HT1080 (cell line): ENCODE measurements around the gene SMIM11. TPM values are rescaled to one million over a fixed set of nuclear protein-coding genes. Genes with fewer than 3 reads are reported as not detected.
A peak's percentile ranks its signal among the peaks of the same experiment; 100 is the strongest.
"Not testable (repeated sequence)": the region's sequence is repeated elsewhere in the genome, so short reads cannot be mapped to it uniquely, and the experiment has no call there.

Experiments used
- DNase-seq: peaks from one replicate; pipeline ENCODE4 v3.0.0-alpha.2; 2015; ENCODE audit warnings: low read depth
- total RNA-seq: library from RNA; depleted of rRNA; stranded (reverse); fragments of >200 nt; shearing (Covaris generic); gene quantifications from 2 replicates; pipeline ENCODE4 v1.2.3, GENCODE V29; 2014

Gene SMIM11
- total RNA-seq, 1 experiment from 2014 or later = 38.8 TPM

- DNase-seq = no peak
Observed at GRCh38 chr21:34354836-34355235, 20.5 kb upstream of the SMIM11 start.

GRCh38 chr21:34355570-34355969, 19.7 kb upstream of the SMIM11 start:
- no peak for DNase-seq

GRCh38 chr21:34357889-34358288, 17.4 kb upstream of the SMIM11 start:
- no peak for DNase-seq

GRCh38 chr21:34358866-34359265, 16.4 kb upstream of the SMIM11 start:
- DNase-seq = no peak

- DNase-seq = no peak
Observed at GRCh38 chr21:34360488-34361241, 14.6 kb upstream of the SMIM11 start.

- no peak for DNase-seq
Observed at GRCh38 chr21:34362136-34362444, 13.2 kb upstream of the SMIM11 start.

DNA sequence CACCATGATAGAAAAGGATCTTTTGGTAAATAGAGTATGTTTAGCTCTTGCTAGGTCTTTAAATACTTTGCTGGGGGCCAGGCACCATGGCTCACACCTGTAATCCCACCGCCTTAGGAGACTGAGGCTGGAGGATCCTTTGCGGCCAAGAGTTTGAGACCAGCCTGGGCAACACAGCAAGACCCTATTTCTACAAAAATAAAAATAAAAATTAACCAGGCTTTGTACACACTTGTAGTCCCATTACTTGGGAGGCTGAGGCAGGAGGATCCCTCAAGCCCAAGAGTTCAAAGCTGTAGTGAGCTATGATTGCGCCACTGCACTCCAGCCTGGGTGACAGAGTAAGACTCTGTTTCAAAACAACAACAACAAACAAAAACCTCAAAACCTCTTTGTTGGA, 12.6 kb upstream of the SMIM11 start:
- no peak for DNase-seq

DNA sequence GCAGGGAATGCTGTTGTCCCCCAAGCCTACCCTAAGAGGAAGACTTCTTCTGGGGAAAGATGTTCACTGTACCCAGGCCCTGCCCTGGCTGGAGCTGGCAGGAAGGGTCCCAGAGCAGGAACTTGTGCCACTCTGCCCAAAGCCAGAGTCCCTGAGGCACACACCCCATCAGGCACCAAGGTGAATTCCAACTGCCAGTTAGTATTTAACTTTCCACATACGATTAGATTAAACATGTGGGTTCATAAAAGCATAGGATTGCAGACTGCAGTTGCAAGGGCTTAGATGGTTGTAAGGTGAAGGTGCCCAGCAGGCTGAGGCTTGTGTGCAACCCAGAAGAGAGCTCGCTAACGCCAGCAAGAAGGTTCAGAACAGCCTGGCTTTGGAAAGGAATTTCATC, 11.6 kb upstream of the SMIM11 start, which contains the start of gene KCNE2:
TSS of gene KCNE2 (plus strand) at position 274 of the 400 bp plus-strand sequence. CDS start 6,473 bp downstream, outside the sequence.
- DNase-seq = no peak

DNA sequence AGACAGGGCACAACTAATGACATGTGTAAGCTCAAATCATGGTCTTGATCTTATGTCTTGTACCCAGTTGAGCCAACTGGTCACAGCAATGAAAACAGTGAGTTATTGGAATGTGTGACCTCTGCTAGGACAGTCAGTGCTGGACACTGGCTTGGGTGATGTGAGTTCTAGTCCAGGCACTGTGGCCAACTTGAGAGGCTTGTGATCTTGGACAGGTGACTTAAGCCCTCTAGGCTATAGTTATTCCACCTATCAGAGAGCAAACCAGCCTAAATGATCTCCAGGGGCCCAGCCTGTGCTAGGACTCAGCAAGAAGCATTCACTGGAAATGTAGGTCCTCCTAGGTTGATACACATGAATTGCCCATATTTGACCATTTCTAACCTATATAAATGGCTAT, 10.4 kb upstream of the SMIM11 start:
- DNase-seq = no peak

DNA sequence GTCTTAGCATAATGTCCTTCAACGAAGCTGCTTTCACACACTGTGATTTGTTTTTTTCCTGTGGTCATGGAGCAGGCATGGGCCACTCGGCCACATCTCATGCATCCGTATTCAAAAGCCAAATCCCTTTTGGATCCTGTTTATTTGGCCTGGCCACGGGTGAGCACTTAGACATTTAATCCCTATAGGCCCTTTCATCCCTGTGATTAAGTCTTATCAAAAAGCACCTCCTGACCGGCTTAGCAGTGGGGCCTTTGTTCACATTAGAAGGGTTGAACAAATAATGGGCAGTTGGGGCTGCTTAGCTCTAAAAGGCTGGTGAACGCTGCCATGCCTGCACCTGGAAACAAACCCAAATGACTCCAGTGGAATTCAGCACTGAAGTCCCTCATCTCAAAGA, 9.5 kb upstream of the SMIM11 start:
- no peak for DNase-seq

DNA sequence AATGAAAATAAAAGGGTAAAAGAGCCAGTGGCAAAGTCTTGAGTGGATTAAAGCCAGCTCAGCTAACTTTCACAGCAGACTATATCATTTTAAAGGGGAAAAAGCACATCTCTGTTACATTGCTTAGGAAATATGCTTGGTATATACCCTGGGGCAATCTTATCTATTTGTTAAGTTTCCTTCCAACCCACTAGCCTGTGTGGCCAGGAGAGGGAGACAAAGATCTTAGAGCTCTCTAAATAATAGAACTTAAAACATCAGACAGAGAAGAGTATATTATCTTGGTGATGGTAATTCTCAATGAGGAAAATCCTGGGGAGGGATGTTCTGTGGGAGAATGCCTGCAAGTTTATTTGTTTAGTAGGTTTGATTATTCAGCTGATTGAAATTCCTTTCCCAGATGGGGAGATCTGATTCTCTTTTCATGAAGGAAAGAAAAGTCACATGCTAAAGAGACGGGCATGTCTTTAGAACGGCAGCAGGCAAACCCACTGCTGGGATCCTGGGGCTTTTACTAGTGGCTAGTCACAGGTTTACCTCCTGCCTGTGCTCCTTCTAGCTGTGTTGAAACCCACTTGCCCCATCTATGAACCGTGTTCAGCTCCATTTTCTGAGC, 7.9 kb upstream of the SMIM11 start:
- DNase-seq = peak; percentile 54

GRCh38 chr21:34369741-34370140, 5.6 kb upstream of the SMIM11 start:
- DNase-seq = no peak

DNA sequence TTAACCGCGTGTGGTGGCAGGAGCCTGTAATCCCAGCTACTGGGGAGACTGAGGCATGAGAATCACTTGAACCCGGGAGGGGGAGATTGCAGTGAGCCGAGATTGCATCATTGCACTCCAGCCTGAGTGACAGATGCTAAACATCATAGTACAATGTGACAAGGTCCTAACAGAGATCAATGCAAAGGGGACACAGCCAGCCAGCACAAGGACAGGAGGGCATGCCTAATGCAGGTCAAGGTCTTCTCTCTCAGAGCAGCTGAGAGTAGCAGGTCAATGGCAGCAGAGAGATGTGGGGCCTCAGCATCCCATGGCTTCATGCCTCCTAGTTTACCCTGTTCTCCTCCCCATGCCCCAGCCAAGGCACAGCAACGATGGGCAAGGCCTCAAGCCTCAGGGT, 3.0 kb upstream of the SMIM11 start:
- DNase-seq = no peak

- not testable (repeated sequence) for DNase-seq
Observed at GRCh38 chr21:34374462-34374861, 845 bp upstream of the SMIM11 start.

GRCh38 chr21:34375619-34375972, 289 bp downstream of the SMIM11 start:
- not testable (repeated sequence) for DNase-seq

GRCh38 chr21:34383138-34383537, 7.8 kb downstream of the SMIM11 start:
- not testable (repeated sequence) for DNase-seq

GRCh38 chr21:34383724-34384415, 8.6 kb downstream of the SMIM11 start:
- not testable (repeated sequence) for DNase-seq

DNA sequence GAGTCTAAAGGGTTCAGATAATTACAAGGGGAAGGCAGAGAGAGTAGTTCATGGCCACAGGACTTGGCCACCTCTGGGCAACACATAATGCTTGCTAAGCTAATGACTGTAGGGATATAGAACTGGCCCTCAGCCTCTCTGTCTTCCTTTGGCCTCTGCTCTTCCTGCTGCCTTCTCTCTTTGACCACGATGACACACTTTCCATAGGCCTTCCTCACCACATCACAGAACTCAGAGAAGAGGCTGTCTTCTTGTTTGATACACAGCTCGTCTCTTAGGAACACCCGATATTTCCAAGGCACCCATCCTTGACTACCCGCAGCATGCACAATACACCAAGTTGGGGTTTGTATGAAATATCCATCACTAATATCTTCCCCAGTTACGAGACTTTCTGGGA, 25.2 kb downstream of the SMIM11 start:
- not testable (repeated sequence) for DNase-seq

DNA sequence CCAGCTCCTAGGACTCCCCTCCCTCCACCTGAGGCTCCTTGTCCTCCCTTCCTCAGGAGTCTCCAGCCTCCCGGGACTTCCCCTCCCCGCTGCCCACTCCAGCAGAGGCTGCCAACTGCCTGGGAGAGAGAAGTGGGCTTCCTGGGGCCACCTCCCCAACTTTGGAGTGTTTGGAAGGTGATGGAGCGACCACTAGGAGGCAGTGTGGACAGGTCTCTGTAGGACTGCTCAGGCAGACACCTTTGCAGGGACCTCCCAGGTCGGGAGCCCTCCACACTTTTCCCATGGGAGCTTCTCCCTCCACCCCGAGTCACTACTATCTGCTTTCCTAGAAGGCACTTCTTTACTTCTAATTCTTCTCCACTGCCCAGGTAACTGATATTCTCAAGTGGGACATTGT, 29.4 kb downstream of the SMIM11 start:
- not testable (repeated sequence) for DNase-seq

DNA sequence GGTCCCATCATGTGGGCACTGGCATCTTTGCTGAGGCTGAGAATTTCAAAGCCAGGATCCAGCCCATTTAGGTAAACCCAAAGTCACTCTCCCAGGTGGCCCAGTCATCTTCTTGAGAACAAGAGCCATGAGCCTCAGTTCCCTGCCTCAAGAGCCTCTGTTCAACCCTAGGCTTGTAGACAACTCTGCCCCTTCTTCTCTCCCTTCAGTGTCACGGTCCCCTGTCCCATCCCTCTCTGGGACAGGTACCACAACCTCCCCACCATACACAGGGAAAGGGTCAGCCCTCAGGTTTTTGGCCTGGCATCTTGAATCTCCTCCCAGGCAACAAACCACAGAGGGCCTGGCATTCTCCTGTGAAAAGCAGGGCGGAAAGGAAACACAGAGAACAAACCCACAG, 30.4 kb downstream of the SMIM11 start:
- not testable (repeated sequence) for DNase-seq

- DNase-seq = not testable (repeated sequence)
Observed at GRCh38 chr21:34406102-34406501, 30.8 kb downstream of the SMIM11 start.

DNA sequence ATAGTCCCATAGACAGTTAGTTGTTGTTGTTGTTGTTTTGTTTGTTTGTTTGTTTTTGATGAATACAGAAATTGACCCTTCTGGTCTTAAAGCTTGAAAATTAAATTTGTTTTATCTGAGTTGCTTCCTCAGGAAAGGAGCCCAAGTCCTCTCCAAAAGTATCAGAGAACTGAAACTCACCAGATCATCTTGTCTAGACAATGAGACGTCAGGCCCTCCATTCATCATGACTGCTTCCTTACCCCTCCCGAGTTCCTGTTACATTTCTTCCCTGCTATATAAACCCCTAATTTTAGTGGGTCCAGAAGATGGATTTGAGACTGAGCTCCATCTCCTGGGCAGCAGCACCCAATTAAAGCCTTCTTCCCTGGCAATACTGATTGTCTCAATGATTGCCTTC, 31.4 kb downstream of the SMIM11 start:
- not testable (repeated sequence) for DNase-seq

DNA sequence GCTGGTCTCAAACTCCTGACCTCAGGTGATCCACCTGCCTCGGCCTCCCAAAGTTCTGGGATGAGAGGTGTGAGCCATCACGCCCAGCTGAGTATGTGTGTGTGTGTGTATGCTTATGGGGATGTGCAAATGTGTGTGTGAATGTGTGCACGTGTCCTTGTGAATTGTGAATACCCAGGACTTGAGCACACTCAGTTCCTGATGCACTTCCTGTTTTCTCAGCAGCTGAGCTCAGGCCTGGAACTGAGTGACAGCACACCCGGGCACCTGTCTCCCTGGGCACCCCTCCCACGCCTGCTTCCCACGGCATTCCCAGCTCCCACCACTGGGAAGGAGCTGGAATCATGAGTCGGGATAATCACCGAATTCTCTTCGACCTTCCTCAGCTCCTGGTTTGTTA, 32.0 kb downstream of the SMIM11 start:
- not testable (repeated sequence) for DNase-seq
